CD4-positive, alpha-beta T cell treated with Interleukin-10 for 1 hour (primary cell): ENCODE measurements around the gene CTCF.

Source experiments
- DNase-seq: peaks from one replicate; pipeline ENCODE4 v3.0.0-alpha.2; 2020

The CTCF gene

GRCh38 chr16:67605641-67606040 lies 43.3 kb downstream of the CTCF start:
- DNase-seq: no peak

- no peak for DNase-seq
Measured at GRCh38 chr16:67606632-67607031, 44.3 kb downstream of the CTCF start.

- no peak for DNase-seq
Measured at GRCh38 chr16:67608364-67608763, 46.0 kb downstream of the CTCF start.

- peak; percentile 6 for DNase-seq
Measured at GRCh38 chr16:67613808-67614207, 51.5 kb downstream of the CTCF start.

- DNase-seq: no peak
Measured at GRCh38 chr16:67628216-67628615, 65.9 kb downstream of the CTCF start.

GRCh38 chr16:67632415-67633172 lies 70.3 kb downstream of the CTCF start:
- DNase-seq: no peak

GRCh38 chr16:67636713-67637112 lies 74.4 kb downstream of the CTCF start:
- no peak for DNase-seq

GRCh38 chr16:67637625-67638024 lies 75.3 kb downstream of the CTCF start:
- DNase-seq: no peak

- DNase-seq: no peak
Measured at GRCh38 chr16:67641779-67642708, 79.7 kb downstream of the CTCF start.

GRCh38 chr16:67644038-67644437 lies 81.7 kb downstream of the CTCF start:
- no peak for DNase-seq

GRCh38 chr16:67645397-67646121 lies 83.2 kb downstream of the CTCF start:
- DNase-seq: peak; percentile 32

GRCh38 chr16:67647111-67647651 lies 84.9 kb downstream of the CTCF start:
- DNase-seq: no peak

GRCh38 chr16:67647681-67648080 lies 85.4 kb downstream of the CTCF start:
- no peak for DNase-seq

GRCh38 chr16:67648088-67648763 lies 85.9 kb downstream of the CTCF start:
- DNase-seq: no peak

- no peak for DNase-seq
Measured at GRCh38 chr16:67648764-67649407, 86.6 kb downstream of the CTCF start.

- no peak for DNase-seq
Measured at GRCh38 chr16:67649494-67649931, 87.2 kb downstream of the CTCF start.

GRCh38 chr16:67650023-67650422 lies 87.7 kb downstream of the CTCF start:
- DNase-seq: no peak

- DNase-seq: no peak
Measured at GRCh38 chr16:67651039-67651438, 88.7 kb downstream of the CTCF start.

GRCh38 chr16:67651847-67652246 lies 89.5 kb downstream of the CTCF start:
- no peak for DNase-seq

GRCh38 chr16:67652578-67653127 lies 90.3 kb downstream of the CTCF start:
- DNase-seq: no peak

- DNase-seq: no peak
Measured at GRCh38 chr16:67653128-67653788, 90.9 kb downstream of the CTCF start.
